Loucy (cell line): ENCODE data around the gene F2RL3.

Source experiments
- EZH2phosphoT487 ChIP-seq: fragments of 200-600 bp; IDR thresholded peaks from 2 replicates; pipeline ENCODE4 v1.6.1; 2018; ENCODE audit warnings: antibody characterized with exemption, mild to moderate bottlenecking, moderate library complexity, borderline replicate concordance
- TF ChIP-seq, protein P1 (sequence below): fragments of 200-600 bp; sonication (generic); conservative IDR thresholded peaks from 2 replicates; pipeline ENCODE4 v1.5.1; 2014; ENCODE audit warnings: mild to moderate bottlenecking, antibody characterized with exemption, low read length

DNA sequence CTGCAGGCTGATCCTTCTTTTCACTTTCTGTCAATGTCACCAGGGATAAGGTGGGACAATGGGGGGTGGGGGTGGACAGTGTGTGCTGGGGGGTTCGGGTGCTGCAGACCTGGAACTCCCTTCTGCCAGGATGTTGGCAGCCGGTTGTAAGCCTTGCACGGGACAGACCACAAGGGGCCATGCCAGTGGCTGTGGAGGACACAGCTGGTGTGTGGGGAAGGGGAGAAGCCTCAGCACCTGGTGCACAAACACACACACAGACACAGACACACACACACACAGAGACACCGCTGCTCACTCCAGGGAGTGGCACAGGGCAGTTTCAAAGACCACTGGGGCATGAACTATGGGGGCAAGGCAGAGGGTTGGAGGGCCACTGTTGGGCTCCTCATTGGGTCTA, 3.6 kb downstream of the F2RL3 start:
- TF ChIP-seq, protein P1, sequence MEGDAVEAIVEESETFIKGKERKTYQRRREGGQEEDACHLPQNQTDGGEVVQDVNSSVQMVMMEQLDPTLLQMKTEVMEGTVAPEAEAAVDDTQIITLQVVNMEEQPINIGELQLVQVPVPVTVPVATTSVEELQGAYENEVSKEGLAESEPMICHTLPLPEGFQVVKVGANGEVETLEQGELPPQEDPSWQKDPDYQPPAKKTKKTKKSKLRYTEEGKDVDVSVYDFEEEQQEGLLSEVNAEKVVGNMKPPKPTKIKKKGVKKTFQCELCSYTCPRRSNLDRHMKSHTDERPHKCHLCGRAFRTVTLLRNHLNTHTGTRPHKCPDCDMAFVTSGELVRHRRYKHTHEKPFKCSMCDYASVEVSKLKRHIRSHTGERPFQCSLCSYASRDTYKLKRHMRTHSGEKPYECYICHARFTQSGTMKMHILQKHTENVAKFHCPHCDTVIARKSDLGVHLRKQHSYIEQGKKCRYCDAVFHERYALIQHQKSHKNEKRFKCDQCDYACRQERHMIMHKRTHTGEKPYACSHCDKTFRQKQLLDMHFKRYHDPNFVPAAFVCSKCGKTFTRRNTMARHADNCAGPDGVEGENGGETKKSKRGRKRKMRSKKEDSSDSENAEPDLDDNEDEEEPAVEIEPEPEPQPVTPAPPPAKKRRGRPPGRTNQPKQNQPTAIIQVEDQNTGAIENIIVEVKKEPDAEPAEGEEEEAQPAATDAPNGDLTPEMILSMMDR: no peak
- no peak for TF ChIP-seq EZH2phosphoT487
